ENCODE results near the gene ZC3H12C. TPM values are rescaled to one million over a fixed set of nuclear protein-coding genes. Genes with fewer than 3 reads are reported as not detected.
"Not testable (repeated sequence)": the region's sequence is repeated elsewhere in the genome, so short reads cannot be mapped to it uniquely, and the experiment has no call there.

The ZC3H12C gene
- total and polyA plus RNA-seq, 2 of the 4 experiments (the other 2 are of a cell fraction): 4.2 to 15.8 TPM

DNA sequence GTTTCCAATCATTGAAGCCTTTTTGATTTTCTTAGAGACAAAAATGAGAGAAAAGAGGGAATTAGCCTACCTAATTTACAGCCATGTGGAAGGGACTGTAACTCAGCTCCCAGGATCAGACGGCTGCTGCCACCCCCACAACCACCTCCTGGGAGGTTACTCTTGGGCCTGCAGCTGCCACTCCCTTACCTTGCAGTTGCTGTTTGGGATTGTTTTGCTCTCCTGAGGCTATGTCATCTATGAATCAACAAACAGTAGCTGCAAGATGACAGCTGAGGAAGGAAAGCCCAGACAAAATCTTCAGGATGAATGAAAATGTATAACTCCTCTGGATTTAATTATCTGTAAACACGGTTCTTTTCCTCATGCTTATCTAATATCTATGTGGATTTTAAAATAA is 28.0 kb upstream of the ZC3H12C start:
- Histone ChIP-seq H3K4me3 (ENCODE audit: insufficient read depth, low read depth, low read length) (no peak overlapping the region), H2BK15ac (ENCODE audit: low read depth, low read length) (no peak overlapping the region), H4K20me1 (ENCODE audit: insufficient read depth, low read length) (no peaks in the 10 kb centered on the region), H2AFZ (replicated peaks; ENCODE audit: low read length, poor library complexity) (no peak overlapping the region), H2BK5ac (ENCODE audit: low read depth, low read length, poor library complexity, severe bottlenecking) (no peak overlapping the region), H4K5ac (ENCODE audit: low read depth, low read length) (no peak overlapping the region), H3K27ac (ENCODE audit: insufficient read depth, low read length) (no peak overlapping the region), H3K9ac (ENCODE audit: low read depth, low read length) (no peak overlapping the region), H3K36me3 (ENCODE audit: control insufficient read depth, insufficient read depth, low read length) (no peaks in the 10 kb centered on the region), H3K9me1 (ENCODE audit: insufficient read depth, low read length) (peaks cover 12% of the 10 kb centered on the region), H3K18ac (ENCODE audit: low read depth, low read length) (no peak overlapping the region), H2AK9ac (replicated peaks; ENCODE audit: low read depth, low read length, poor library complexity) (no peak overlapping the region), H4K91ac (ENCODE audit: insufficient read depth, low read depth, low read length) (no peak overlapping the region), H3K56ac (ENCODE audit: extremely low read depth, insufficient read depth, low read length) (no peak overlapping the region), H3K4me1 (ENCODE audit: control insufficient read depth, insufficient read depth, low read length) (peaks cover 6% of the 10 kb centered on the region), H3K23ac (ENCODE audit: low read depth, low read length) (no peak overlapping the region), H2BK20ac (ENCODE audit: low read depth, low read length) (no peak overlapping the region), H2AK5ac (ENCODE audit: low read depth, low read length) (no peak overlapping the region), H3K79me1 (ENCODE audit: low read depth in 1 of 2, low read length in 2 of 2) (peaks cover 0 to 2% of the 10 kb centered on the region in 2 experiments; a peak in 1 of 4 replicates), H3K4me2 (ENCODE audit: low read depth, low read length) (no peak overlapping the region), H2BK120ac (ENCODE audit: low read depth, low read length) (no peak overlapping the region), H3K4ac (ENCODE audit: low read depth, low read length) (no peak overlapping the region), H3K27me3 (ENCODE audit: control insufficient read depth, insufficient read depth, low read length) (no peaks in the 10 kb centered on the region), H3K14ac (replicated peaks; ENCODE audit: low read depth, low read length) (no peak overlapping the region), H3K9me3 (ENCODE audit: control insufficient read depth, insufficient read depth, low read length) (no peaks in the 10 kb centered on the region), H4K8ac (ENCODE audit: low read depth in 2 of 2, low read length in 2 of 2) (no peak overlapping the region)
- no TSS peak for BruUV-seq (replicated peaks)
- ATAC-seq (ENCODE audit: low read depth): no peak
- dilution Hi-C loops (cut with HindIII; ENCODE audit: low sequenced_read_pairs, unreplicated experiment): no loop called here
- DNase-seq: no peak
- in situ Hi-C loops (cut with MboI; ENCODE audit: low sequenced_read_pairs): no loop called here
- intact Hi-C loops (cut with micrococcal nuclease): loop anchor here (5.0 kb wide), 1 partner anchor 48 kb away; no protein-coding TSS in a partner anchor
- CTCF ChIA-PET: no interaction called here
- TF ChIP-seq CEBPB (IDR thresholded peaks at IDR 0.05; ENCODE audit: low read depth, low read length) (no peak), RCOR1 (IDR thresholded peaks at IDR 0.05; ENCODE audit: insufficient replicate concordance, low read length) (no peak), POLR2A (IDR thresholded peaks at IDR 0.05; ENCODE audit: low read depth, low read length) (no peak), MXI1 (IDR thresholded peaks at IDR 0.05; ENCODE audit: borderline replicate concordance, low read depth, low read length) (no peak), SMC3 (IDR thresholded peaks at IDR 0.05; ENCODE audit: low read depth, low read length) (no peak), BHLHE40 (IDR thresholded peaks at IDR 0.05; ENCODE audit: low read depth, low read length) (no peak)
- TF ChIP-seq, protein P1, sequence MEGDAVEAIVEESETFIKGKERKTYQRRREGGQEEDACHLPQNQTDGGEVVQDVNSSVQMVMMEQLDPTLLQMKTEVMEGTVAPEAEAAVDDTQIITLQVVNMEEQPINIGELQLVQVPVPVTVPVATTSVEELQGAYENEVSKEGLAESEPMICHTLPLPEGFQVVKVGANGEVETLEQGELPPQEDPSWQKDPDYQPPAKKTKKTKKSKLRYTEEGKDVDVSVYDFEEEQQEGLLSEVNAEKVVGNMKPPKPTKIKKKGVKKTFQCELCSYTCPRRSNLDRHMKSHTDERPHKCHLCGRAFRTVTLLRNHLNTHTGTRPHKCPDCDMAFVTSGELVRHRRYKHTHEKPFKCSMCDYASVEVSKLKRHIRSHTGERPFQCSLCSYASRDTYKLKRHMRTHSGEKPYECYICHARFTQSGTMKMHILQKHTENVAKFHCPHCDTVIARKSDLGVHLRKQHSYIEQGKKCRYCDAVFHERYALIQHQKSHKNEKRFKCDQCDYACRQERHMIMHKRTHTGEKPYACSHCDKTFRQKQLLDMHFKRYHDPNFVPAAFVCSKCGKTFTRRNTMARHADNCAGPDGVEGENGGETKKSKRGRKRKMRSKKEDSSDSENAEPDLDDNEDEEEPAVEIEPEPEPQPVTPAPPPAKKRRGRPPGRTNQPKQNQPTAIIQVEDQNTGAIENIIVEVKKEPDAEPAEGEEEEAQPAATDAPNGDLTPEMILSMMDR (conservative IDR thresholded peaks at IDR 0.05; ENCODE audit: low read depth, low read length): no peak
- no CpG with 5 or more reads among the region's 2 CpGs for WGBS, 2 experiments (ENCODE audit: extremely low coverage in 2 of 2, insufficient read length in 1 of 2)
- POLR2A ChIA-PET (ENCODE audit: unreplicated experiment): no interaction called here

DNA sequence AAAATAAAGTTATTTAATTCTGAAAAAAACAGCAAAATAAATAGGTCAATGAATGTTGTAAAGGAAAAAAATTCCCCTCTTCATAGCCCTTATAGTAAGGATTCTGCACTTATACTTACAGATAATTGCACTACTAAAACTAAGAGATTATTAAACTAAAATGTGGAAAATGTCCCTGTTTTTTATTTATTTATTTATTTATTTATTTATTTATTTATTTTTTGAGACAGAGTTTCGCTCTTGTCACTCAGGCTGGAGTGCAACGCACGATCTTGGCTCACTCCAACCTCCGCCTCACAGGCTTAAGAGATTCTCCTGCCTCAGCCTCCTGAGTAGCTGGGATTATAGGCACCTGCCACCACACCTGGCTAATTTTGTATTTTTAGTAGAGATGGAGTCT is 25.2 kb upstream of the ZC3H12C start:
- H3K9me1 ChIP-seq (ENCODE audit: insufficient read depth, low read length); H2AFZ ChIP-seq (replicated peaks; ENCODE audit: low read length, poor library complexity); H3K4me2 ChIP-seq (ENCODE audit: low read depth, low read length); H4K20me1 ChIP-seq (ENCODE audit: insufficient read depth, low read length); POLR2A ChIA-PET (ENCODE audit: unreplicated experiment); H3K36me3 ChIP-seq (ENCODE audit: control insufficient read depth, insufficient read depth, low read length); ATAC-seq (ENCODE audit: low read depth); CTCF ChIA-PET; H3K23ac ChIP-seq (ENCODE audit: low read depth, low read length); H3K18ac ChIP-seq (ENCODE audit: low read depth, low read length); H2BK20ac ChIP-seq (ENCODE audit: low read depth, low read length); H3K9me3 ChIP-seq (ENCODE audit: control insufficient read depth, insufficient read depth, low read length); H3K4ac ChIP-seq (ENCODE audit: low read depth, low read length); H2BK120ac ChIP-seq (ENCODE audit: low read depth, low read length); BruUV-seq (replicated peaks); DNase-seq; H3K4me1 ChIP-seq (ENCODE audit: control insufficient read depth, insufficient read depth, low read length); H3K27ac ChIP-seq (ENCODE audit: insufficient read depth, low read length); H3K4me3 ChIP-seq (ENCODE audit: insufficient read depth, low read depth, low read length); dilution Hi-C loops (cut with HindIII; ENCODE audit: low sequenced_read_pairs, unreplicated experiment); H3K56ac ChIP-seq (ENCODE audit: extremely low read depth, insufficient read depth, low read length); H3K9ac ChIP-seq (ENCODE audit: low read depth, low read length); in situ Hi-C loops (cut with MboI; ENCODE audit: low sequenced_read_pairs); H3K27me3 ChIP-seq (ENCODE audit: control insufficient read depth, insufficient read depth, low read length); H2BK5ac ChIP-seq (ENCODE audit: low read depth, low read length, poor library complexity, severe bottlenecking); H4K8ac ChIP-seq (ENCODE audit: low read depth in 2 of 2, low read length in 2 of 2); H2BK15ac ChIP-seq (ENCODE audit: low read depth, low read length); H2AK5ac ChIP-seq (ENCODE audit: low read depth, low read length); H3K14ac ChIP-seq (replicated peaks; ENCODE audit: low read depth, low read length); H4K5ac ChIP-seq (ENCODE audit: low read depth, low read length); H2AK9ac ChIP-seq (replicated peaks; ENCODE audit: low read depth, low read length, poor library complexity); H4K91ac ChIP-seq (ENCODE audit: insufficient read depth, low read depth, low read length); H3K79me1 ChIP-seq (ENCODE audit: low read depth in 1 of 2, low read length in 2 of 2): not testable (repeated sequence)
- intact Hi-C loops (cut with micrococcal nuclease): loop anchor here (5.0 kb wide), 1 partner anchor 51 kb away; no protein-coding TSS in a partner anchor
- WGBS, 2 experiments (ENCODE audit: extremely low coverage in 2 of 2, insufficient read length in 1 of 2): no CpG with 5 or more reads among the region's 4 CpGs

Data from IMR-90 (cell line).